Ishikawa (cell line): ENCODE measurements around the gene CENPL.

Source experiments
- CEBPB ChIP-seq: IDR thresholded peaks from 2 replicates; pipeline ENCODE4 v1.6.1; 2012
- CREB1 ChIP-seq: IDR thresholded peaks from 2 replicates; pipeline ENCODE4 v1.6.1; 2012; ENCODE audit warnings: low read depth
- EGR1 ChIP-seq: IDR thresholded peaks from 2 replicates; pipeline ENCODE4 v1.6.1; 2012
- EP300 ChIP-seq: IDR thresholded peaks from 2 replicates; pipeline ENCODE4 v1.6.1; 2012; ENCODE audit warnings: borderline replicate concordance
- FOXM1 ChIP-seq: IDR thresholded peaks from 2 replicates; pipeline ENCODE4 v1.6.1; 2012; ENCODE audit warnings: low read depth, borderline replicate concordance
- MAX ChIP-seq: IDR thresholded peaks from 2 replicates; pipeline ENCODE4 v1.6.1; 2012
- NFIC ChIP-seq: IDR thresholded peaks from 2 replicates; pipeline ENCODE4 v1.6.1; 2012
- RAD21 ChIP-seq: IDR thresholded peaks from 2 replicates; pipeline ENCODE4 v1.6.1; 2012; ENCODE audit warnings: low read depth
- REST ChIP-seq: IDR thresholded peaks from 2 replicates; pipeline ENCODE4 v1.6.1; 2012; ENCODE audit warnings: low read depth, mild to moderate bottlenecking
- TAF1 ChIP-seq: IDR thresholded peaks from 2 replicates; pipeline ENCODE4 v1.6.1; 2012; ENCODE audit warnings: low read depth, mild to moderate bottlenecking
- TCF12 ChIP-seq: IDR thresholded peaks from 2 replicates; pipeline ENCODE4 v1.6.1; 2012; ENCODE audit warnings: low read depth
- TEAD4 ChIP-seq: IDR thresholded peaks from 2 replicates; pipeline ENCODE4 v1.6.1; 2012
- YY1 ChIP-seq: IDR thresholded peaks from 2 replicates; pipeline ENCODE4 v1.6.1; 2012; ENCODE audit warnings: low read depth
- ZBTB7A ChIP-seq: IDR thresholded peaks from 2 replicates; pipeline ENCODE4 v1.6.1; 2012; ENCODE audit warnings: low read depth
- TF ChIP-seq, protein P1 (sequence below): IDR thresholded peaks from 2 replicates; pipeline ENCODE4 v1.6.1; 2012

Gene CENPL

DNA sequence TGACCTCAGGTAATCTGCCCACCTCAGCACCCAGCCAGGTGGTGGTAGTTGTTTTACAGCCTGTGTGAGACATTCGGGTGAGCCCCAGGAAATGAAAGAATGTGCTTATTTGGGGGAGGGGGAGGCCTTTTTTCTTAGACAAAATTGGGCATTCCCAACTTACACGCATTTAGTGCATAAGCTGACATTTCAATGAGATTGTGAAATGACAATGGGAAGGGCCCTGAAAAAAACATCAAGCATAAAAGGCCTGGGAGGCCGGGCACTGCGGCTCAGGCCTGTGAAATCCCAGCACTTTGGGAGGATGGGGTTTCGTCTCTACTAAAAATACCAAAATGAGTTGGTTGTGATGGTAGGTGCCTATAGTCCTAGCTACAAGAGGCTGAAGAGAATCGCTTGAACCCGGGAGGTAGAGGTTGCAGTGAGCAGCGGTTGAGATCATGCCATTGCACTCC lies 38.1 kb upstream of the CENPL start:
- TF ChIP-seq CREB1 = no peak
- TF ChIP-seq TEAD4 = no peak
- TF ChIP-seq ZBTB7A = no peak
- TF ChIP-seq MAX = no peak
- TF ChIP-seq CEBPB = no peak
- no peak for TF ChIP-seq TCF12
- TF ChIP-seq, protein P1, sequence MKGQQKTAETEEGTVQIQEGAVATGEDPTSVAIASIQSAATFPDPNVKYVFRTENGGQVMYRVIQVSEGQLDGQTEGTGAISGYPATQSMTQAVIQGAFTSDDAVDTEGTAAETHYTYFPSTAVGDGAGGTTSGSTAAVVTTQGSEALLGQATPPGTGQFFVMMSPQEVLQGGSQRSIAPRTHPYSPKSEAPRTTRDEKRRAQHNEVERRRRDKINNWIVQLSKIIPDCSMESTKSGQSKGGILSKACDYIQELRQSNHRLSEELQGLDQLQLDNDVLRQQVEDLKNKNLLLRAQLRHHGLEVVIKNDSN = no peak
- TF ChIP-seq FOXM1 = no peak
- no peak for TF ChIP-seq YY1
- TF ChIP-seq REST = no peak
- no peak for TF ChIP-seq NFIC
- TF ChIP-seq TAF1 = no peak
- no peak for TF ChIP-seq RAD21

- 0 out of 2 replicates have a peak, but pooled peaks have one; percentile 20 for TF ChIP-seq MAX
These were observed 37.6 kb upstream of the CENPL start for GRCh38 chr1:173862146-173862768.

GRCh38 chr1:173861731-173862145 lies 37.1 kb upstream of the CENPL start:
- peak; percentile 15; the same call in 1 of the 2 replicates for TF ChIP-seq TCF12
- no peak for TF ChIP-seq CREB1

- TF ChIP-seq CEBPB (no peak), EGR1 (no peak), FOXM1 (no peak), MAX (no peak), REST (no peak), TEAD4 (no peak), NFIC (no peak), TCF12 (no peak), YY1 (no peak), RAD21 (no peak)
- TF ChIP-seq, protein P1 = no peak
These were observed 35.4 kb upstream of the CENPL start for GRCh38 chr1:173860065-173860464.

GRCh38 chr1:173857363-173857917 lies 32.8 kb upstream of the CENPL start:
- TF ChIP-seq EGR1 = no peak
- TF ChIP-seq ZBTB7A = no peak
- no peak for TF ChIP-seq CEBPB
- TF ChIP-seq TCF12 = no peak
- no peak for TF ChIP-seq CREB1
- no peak for TF ChIP-seq EP300
- no peak for TF ChIP-seq MAX
- TF ChIP-seq FOXM1 = no peak
- no peak for TF ChIP-seq YY1
- no peak for TF ChIP-seq NFIC
- no peak for TF ChIP-seq TAF1
- no peak for TF ChIP-seq REST
- no peak for TF ChIP-seq RAD21
- TF ChIP-seq TEAD4 = no peak
